NCI-H146 (cell line): ENCODE measurements around the gene PTPRC.
"Not testable (repeated sequence)": the region's sequence is repeated elsewhere in the genome, so short reads cannot be mapped to it uniquely, and the experiment has no call there.

Experiments
- DNase-seq: peaks from one replicate; lab custom pipeline; 2025; lab: John Stamatoyannopoulos, UW

Gene PTPRC, protein sequence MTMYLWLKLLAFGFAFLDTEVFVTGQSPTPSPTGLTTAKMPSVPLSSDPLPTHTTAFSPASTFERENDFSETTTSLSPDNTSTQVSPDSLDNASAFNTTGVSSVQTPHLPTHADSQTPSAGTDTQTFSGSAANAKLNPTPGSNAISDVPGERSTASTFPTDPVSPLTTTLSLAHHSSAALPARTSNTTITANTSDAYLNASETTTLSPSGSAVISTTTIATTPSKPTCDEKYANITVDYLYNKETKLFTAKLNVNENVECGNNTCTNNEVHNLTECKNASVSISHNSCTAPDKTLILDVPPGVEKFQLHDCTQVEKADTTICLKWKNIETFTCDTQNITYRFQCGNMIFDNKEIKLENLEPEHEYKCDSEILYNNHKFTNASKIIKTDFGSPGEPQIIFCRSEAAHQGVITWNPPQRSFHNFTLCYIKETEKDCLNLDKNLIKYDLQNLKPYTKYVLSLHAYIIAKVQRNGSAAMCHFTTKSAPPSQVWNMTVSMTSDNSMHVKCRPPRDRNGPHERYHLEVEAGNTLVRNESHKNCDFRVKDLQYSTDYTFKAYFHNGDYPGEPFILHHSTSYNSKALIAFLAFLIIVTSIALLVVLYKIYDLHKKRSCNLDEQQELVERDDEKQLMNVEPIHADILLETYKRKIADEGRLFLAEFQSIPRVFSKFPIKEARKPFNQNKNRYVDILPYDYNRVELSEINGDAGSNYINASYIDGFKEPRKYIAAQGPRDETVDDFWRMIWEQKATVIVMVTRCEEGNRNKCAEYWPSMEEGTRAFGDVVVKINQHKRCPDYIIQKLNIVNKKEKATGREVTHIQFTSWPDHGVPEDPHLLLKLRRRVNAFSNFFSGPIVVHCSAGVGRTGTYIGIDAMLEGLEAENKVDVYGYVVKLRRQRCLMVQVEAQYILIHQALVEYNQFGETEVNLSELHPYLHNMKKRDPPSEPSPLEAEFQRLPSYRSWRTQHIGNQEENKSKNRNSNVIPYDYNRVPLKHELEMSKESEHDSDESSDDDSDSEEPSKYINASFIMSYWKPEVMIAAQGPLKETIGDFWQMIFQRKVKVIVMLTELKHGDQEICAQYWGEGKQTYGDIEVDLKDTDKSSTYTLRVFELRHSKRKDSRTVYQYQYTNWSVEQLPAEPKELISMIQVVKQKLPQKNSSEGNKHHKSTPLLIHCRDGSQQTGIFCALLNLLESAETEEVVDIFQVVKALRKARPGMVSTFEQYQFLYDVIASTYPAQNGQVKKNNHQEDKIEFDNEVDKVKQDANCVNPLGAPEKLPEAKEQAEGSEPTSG (N-terminal part only)

DNA sequence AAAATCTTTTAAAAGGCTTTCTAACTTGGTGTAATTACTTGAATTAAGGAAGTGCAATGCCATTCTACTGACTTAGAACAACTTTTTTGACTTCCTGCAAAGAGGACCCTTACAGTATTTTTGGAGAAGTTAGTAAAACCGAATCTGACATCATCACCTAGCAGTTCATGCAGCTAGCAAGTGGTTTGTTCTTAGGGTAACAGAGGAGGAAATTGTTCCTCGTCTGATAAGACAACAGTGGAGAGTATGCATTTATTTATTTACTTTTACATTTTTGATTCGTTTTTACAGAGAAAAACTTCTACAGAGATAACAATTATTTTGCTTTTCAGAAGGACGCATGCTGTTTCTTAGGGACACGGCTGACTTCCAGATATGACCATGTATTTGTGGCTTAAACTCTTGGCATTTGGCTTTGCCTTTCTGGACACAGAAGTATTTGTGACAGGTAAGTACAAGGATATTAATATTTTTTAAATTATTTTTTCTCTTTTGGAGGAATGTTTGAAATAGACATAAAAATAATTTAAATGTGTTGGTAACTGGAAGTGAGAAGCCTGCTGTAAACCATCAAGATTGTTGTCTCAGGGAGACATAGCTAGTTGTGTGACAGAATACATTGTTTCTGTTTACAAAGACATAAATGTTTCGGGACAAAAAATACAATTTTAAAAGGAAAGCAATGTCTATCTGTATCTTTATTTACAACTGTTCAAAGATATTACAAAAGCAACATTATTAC is at the start of gene PTPRC:
PTPRC (plus strand) TSS at position 147 of the 742 bp plus-strand sequence; CDS start at position 376, 229 bp downstream.
- DNase-seq = no peak

DNA sequence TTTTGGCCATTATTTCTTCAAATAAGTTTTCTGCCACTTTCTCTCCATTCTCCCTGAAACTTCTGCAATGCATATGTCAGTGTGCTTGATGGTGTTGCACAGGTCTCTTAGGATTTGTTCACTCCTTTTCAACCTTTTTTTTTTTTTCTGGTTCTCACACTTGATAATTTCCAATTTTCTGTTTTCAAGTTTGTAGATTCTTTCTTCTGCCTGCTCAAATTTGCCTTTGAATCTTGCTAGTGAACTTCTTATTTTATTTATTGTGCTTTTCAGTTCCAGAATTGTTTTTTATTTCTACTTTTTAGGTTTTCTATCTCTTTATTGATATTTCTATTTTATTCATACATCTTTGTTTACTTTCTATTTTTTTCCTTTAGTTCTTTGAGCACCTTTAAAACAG is 48.4 kb upstream of the PTPRC start:
- no peak for DNase-seq

DNA sequence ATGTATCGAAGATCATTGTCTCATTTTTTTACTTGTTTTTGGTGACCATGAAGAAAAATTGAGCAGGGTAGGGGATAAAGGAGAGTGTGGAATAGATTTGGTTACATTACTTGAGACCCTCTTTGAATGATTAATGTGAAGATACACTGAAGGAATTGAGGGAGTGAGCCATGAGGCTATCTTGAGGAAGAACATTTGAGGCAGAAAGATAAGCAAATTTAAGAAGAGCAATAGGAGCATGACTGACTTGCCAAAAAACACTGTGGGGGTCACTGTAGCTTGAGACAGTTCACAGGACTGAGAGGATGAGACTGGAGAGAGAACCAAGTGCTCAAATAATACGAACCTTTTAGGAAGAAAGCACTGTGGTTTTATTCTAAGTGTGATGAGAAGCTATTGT is 43.1 kb upstream of the PTPRC start:
- DNase-seq = no peak

DNA sequence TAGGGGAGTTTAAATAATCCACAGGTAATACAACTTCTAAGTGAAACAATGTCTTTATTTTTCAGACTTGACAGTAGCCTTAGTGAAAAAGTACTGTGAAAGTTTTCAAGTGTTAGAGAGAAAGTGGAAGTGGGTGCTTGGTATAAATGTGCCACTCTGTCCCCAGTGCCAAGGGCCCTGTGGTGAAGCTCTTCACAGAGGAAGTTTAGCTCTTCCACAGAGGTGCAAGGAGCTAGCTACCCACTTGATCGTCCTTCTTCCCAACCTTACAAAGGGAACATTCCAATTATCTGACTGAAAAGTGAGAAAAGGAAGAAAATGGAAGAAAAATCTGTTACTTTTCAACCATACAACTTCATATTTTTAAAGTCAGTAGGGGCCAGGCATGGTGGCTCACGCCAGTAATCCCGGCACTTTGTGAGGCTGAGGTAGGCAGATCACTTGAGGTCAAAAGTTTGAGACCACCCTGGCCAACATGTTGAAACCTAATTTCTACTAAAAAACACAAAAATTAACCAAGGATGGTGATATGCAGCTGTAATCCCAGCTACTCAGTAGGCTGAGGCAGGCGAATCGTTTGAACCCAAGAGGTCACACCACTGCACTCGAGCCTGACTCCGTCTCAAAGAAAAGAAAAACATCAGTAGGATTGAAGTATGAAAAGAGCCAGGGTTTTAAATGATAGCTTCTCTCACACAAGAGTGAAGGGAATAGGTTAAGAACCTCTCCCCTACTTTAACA is 41.0 kb upstream of the PTPRC start:
- DNase-seq = no peak

DNA sequence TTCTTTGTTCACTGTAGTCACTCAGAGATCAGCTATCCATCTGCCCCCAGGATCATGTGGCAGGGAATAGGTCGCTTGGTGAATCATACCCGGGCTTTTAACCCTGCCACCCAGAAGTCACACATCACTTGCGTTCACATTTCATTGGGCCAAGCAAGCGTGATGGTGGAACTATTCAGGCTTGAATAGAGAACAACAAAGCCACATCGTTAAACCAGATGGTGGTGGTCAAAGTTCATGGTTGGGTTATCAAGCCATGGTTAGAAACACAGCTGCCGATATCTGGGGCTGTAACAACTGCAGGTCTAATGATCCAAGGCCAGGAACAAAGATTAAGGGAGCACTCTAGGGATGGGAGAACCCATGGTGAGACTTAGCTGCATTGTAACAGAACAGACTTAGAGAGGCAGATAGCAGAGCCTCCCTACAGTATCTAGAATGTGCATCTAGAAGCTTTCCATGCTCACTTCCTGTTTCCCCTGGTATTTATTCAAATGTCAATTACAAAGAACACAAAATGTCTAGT is 40.0 kb upstream of the PTPRC start:
- DNase-seq = peak; percentile 59

DNA sequence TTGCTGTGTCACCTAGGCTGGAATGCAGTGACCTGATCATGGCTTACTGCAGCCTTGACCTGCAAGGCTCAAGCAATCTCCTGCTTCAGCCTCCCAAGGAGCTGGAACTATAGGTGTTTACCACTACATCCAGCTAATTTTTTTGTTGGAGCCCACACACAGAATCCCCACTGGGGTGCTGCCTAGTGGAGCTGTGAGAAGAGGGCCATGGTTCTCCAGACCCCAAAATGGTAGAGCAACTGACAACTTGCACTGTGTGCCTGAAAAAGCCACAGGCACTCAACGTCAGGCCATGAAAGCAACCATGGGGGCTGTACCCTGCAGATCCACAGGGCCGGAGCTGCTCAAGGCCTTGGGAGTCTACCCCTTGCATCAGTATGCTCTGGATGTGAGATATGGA is 39.1 kb upstream of the PTPRC start:
- no peak for DNase-seq

DNA sequence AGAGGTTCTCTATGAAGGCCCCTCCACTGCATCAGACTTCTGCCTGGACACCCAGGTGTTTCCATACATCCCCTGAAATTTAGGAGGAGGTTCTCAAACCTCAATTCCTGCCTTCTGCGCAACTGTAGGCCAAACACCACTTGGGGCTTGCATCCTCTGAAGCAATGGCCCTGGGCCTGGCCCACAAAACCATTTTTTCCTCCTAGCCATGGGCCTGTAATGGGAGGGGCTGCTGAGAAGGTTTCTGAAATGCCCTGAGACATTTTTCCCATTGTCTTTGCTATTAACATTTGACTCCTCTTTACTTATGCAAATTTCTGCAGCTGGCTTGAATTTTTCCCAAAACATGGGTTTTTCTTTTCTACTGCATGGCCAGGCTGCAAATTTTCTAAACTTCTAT is 37.9 kb upstream of the PTPRC start:
- DNase-seq = no peak

DNA sequence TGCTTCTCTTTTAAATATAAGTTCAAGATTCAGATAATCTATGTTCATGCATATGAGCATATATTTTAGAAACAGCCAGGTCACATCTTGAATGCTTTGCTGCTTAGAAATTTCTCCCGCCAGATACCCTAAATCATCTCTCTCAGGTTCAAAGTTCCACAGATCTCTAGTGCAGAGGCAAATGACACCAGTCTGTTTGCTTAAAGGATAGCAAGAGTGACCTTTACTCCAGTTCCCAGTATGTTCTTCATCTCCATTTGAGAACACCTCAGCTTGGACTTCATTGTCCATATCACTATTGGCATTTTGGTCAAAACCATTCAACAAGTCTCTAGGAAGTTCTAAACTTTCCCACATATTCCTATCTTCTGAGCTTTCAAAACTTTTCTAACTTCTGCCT is 37.5 kb upstream of the PTPRC start:
- DNase-seq = not testable (repeated sequence)

DNA sequence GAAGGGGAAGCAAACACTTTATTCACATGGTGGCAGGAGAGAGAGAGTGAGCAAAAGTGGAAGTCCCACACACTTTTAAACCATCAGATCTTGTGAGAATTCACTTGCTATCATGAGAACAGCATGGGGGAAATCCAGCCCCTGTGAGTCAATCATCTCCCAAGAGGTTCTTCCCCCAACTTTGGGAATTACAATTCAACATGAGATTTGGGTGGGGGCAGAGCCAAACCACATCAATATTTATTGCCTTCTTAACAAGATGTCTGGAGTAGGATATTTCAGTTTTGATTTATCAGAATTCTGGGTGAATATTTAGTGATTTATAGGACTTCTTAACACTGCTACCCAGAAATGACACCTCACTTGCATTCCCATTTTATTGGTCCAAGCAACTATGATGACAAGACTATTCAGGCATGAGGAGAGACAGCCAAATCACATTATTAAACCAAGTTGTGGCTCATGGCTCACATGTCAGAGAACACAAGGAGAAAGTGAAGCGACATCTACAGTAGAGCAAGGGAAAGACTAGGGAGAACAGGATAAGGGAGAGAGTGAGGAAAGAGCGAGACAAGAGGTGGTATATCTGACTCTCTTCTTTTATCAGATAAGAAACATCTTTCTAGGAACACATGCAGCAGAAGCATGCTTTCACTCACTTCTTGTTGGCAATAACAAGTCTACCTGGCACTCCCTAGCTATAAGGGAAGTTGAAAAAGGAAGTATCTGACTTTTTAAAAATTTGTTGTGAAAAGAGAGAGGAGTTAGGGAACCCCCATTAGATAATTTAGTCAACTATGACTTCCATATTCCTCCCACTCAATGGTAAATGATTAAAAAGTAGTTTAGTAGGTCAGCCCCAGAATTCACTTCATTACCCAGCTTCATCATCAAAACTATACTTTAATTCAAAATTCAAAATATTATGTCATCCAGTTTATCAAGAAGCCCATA is 36.6 kb upstream of the PTPRC start:
- no peak for DNase-seq

DNA sequence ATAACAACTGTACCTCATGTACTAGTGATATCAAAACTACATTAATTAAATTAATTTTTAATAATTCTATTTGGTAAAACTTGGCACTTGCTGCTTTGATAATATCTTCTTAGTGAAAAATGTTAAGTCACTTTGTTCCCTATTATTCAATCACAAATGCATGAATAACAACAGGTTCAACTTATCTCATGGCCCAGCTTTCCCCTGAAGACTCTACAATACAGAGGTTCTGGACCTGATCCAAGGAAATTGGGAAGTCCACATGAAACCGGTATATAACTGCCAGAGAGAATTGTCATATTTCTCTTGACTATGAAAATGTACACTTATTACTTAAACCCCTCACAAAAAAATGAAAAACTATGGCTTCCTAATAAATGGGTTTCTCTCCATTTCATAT is 33.9 kb upstream of the PTPRC start:
- DNase-seq = no peak

DNA sequence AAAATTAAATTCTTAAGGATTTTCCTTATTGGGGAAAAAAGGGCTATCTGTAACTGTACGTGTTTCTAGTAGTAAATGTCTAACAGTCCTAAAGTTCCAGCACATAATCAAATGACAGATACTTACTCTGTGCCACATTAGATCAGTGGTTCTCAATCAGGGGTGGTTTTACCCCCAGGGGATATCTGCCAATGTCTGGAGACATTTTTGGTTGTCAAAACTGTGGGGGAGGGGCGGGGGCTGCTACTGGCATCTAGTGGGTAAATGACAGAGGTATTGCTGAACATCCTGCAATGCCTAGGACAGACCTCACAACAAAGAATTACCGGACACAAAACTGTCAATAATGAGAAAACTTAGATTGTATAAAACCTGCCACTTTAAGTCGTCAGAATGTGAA is 33.4 kb upstream of the PTPRC start:
- DNase-seq = no peak

DNA sequence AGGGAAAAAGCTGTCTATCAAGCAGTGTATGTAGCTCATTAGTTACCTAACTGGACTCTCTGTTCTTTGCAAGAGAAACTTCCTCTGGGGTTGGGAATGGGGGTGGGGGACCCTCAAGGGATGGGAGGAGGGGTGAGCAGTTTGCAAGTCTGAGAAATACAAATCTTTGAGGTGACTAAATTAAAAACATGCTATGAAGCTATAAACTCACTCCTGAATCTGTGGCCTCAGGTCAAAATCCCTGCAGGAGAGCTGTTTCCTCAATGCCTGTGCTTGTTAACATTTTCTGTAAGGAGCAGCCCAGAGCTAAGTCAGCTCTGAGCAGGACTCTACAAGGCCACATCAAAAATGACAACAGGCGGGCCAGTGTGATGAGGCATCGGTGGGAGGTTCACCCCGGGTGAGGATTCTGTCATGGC is 32.8 kb upstream of the PTPRC start:
- no peak for DNase-seq

DNA sequence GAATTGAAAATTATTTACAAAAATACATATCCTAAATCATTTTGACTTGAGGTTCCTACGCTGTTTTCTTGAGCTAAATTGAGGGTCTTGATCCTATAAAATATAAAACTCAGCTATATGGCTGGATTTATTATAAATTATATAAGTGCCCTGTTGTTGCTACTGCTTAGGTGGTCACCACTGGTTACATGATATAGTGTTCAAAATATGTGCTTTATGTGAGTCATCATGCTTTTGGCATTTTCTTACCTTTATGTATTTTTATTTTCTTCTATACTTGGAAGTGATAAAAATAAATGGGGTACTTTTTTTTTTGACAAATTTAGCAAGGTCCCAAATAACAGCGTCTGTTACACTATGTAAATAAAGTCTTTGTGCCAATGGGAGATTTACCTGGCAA is 31.1 kb upstream of the PTPRC start:
- DNase-seq = no peak

DNA sequence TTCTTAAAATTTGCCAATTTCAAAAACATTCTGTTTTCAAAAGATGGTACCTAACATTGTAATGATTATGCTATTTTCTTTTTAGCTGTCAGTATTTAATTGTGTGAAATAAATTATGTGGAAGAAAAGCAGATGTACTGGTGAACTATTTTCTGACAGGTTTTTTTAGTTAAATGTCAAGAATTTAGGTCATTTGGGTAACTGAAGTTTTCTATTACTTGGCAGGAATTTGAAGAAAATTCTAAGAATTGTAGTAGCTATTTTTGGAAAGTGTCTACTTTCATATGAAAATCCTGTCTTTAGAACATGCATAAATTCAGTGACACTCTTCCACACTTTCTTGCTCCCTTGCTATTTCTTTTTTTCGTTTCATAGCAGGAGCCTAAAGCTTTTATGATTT is 28.5 kb upstream of the PTPRC start:
- DNase-seq = no peak

DNA sequence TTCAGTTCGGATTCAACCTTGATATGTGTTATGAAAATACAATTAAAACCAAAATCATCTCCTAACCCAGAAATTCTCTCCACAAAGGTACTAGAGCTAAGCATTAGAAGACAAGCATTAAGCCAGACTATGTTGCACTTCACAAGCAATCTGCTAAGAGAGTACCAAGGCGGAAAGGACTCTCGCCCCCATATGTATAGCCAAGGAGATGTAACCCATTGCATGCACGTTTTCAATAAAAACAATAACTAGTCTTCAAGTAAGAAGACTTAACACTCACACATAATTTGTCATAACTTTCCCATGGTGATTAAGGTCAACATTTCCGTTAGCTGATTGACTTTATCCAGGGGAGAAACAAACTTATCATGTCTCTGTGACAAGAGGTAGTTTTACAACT is 27.6 kb upstream of the PTPRC start:
- DNase-seq = no peak

DNA sequence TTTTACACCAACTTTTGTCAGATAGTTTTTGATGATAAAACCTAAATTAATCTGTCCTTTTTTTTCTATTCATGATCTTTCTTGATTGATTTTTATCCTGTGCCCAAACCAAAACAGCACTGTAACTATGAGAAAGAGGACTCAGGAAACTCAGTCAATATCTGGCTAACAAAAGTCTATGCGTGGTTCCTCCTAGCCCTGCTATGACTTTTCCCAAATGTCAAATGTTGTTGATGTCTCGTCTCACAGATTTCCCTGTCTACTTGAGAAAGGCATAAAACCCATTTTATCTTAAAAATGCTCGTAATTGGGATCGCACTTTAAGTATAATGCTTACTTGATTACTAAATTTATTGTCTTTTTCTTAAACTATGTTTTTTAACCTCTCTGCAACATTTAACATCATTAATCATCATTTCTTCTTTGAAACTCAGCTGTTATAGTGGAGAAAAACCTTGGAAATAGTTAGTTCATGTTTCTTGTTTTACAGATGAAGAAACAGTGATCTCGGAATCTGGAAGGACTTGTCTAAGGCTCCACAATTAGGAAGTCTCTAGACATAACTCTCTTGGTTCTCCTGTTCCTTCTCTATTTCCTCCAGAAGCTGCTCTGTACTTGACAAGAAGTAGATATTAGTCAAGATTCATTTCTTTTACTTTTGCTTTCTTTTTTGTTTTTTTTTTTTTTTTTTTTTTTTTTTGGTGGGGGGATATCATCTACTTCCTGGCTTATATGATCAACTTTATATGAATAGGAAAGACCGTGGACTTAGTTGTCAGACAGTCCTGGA is 26.2 kb upstream of the PTPRC start:
- no peak for DNase-seq

DNA sequence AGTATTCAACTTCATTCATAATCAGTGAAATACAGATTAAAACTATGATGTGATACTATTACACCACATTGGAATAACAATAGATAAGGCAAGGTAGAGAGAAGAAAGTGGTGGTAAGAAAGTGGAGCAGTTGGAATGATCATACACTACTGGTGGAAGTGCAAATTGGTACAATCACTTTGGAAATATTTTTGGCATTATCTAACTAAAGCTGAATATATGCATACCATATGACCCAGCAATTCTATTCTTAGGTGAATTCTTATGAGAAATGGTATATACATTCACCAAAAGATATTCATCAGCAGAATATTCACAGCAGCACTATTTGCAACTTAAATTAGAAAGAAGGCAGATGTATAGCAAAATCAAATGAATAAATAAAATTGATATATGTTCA is 21.4 kb upstream of the PTPRC start:
- DNase-seq = no peak

DNA sequence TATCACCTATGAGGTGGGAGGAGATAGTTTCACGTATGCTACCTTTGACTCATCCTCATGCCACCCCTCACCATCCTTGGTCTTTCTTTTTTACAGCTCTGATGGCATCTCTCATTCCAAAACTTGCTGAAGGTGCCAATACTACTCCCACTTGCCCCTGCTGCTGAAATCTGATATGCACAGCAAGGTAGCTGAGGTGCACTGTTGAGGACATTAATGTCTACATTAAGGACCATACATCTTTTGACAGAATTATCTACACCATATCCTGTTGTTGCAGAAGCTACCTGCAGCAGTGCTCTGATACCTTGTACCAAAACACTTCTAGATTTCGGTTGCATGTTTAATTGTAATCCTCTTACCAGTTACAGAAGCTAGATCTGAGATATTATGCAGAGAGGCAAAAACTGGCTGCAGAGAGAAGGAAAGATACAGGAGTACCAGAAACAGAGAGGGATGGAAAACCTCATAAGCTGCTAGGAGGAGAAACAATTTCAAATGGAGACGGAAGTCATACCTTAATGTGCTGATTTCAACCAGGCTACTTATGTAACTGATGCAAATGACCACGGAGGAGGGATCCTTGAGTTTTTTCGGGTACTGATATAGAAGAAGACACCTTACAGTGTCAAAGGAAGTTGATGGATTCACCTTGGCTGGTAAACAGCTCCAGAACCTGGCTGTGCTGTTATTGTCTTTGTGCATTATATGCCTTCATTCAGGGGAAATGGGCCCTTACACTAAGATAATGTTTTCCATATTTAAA is 19.3 kb upstream of the PTPRC start:
- no peak for DNase-seq
